ENCODE results near the gene MYO3B.

DNA sequence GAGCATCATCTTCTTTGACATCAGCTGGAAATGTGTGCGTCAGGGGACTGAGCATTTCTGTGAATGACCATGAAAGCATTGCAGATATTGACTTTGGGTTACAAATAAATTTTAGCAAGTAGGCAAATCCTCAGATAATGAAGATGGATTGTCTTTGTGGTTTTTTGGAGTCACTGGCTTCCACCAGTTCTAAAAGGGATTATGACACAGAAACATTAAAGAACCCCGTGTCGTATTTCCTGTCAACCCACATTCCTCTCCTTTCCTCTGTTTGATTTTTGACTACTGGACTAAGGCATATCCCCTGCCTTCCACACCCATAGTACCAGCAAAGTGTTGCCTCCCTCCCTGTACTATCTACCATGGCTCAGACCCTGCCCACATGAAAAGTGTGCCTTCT lies 268.1 kb downstream of the MYO3B start:
- TF ChIP-seq POLR2A (IDR thresholded peaks at IDR 0.05; ENCODE audit: low read length) (no peak), GATA1 (IDR thresholded peaks at IDR 0.05; ENCODE audit: low read depth, low read length) (no peak)
